Retinal pigment epithelial cell (primary cell): ENCODE results near the gene COA5.
A peak's percentile ranks its signal among the peaks of the same experiment; 100 is the strongest.

Experiments
- DNase-seq: peaks from one replicate; pipeline ENCODE4 v3.0.0-alpha.2; 2010; ENCODE audit warnings: low read depth
- H3K4me3 ChIP-seq: 2 replicates; pipeline ENCODE4 v1.5.1; 2011; ENCODE audit warnings: mild to moderate bottlenecking, low read length, control low read depth, moderate library complexity
- TF ChIP-seq, protein P1 (sequence below): conservative IDR thresholded peaks from 2 replicates; pipeline ENCODE4 v1.5.1; 2011; ENCODE audit warnings: low read depth, low read length, control low read depth, inconsistent platforms

Gene COA5

GRCh38 chr2:98561018-98561417 is 47.3 kb downstream of the COA5 start:
- no peak for DNase-seq
- H3K4me3 ChIP-seq: no peak overlapping the region
- TF ChIP-seq, protein P1, sequence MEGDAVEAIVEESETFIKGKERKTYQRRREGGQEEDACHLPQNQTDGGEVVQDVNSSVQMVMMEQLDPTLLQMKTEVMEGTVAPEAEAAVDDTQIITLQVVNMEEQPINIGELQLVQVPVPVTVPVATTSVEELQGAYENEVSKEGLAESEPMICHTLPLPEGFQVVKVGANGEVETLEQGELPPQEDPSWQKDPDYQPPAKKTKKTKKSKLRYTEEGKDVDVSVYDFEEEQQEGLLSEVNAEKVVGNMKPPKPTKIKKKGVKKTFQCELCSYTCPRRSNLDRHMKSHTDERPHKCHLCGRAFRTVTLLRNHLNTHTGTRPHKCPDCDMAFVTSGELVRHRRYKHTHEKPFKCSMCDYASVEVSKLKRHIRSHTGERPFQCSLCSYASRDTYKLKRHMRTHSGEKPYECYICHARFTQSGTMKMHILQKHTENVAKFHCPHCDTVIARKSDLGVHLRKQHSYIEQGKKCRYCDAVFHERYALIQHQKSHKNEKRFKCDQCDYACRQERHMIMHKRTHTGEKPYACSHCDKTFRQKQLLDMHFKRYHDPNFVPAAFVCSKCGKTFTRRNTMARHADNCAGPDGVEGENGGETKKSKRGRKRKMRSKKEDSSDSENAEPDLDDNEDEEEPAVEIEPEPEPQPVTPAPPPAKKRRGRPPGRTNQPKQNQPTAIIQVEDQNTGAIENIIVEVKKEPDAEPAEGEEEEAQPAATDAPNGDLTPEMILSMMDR: no peak

DNA sequence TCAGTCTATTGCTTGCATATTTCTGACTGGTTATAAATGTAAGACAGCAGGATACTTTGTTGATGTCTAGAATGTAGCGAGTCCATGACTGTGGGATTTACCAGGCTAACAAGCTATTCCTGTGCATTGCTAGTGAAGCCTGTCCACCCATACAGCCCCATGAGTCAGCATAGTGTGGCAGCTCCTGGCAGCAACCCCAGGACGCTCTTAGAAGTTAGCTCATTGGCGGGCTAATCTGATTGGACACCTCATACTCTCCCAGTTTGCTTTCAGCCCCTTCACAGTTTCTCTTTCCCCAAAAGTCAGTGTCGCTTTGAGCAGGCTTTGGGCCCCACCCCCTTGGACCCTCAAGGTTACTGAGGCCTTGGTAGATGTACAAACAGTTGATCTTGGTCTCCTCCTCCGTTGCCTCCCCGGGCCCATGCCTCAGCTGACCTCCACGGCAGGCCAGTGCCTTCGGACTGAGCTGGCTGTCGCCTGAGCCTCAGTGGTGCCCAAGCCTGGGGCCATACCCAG is 48.0 kb downstream of the COA5 start:
- peak; percentile 84 for DNase-seq
- TF ChIP-seq, protein P1: no peak
- H3K4me3 ChIP-seq: no peak overlapping the region

- DNase-seq: no peak
- TF ChIP-seq, protein P1: no peak
- H3K4me3 ChIP-seq: no peak overlapping the region
Measured at GRCh38 chr2:98559581-98559980, 48.7 kb downstream of the COA5 start.

DNA sequence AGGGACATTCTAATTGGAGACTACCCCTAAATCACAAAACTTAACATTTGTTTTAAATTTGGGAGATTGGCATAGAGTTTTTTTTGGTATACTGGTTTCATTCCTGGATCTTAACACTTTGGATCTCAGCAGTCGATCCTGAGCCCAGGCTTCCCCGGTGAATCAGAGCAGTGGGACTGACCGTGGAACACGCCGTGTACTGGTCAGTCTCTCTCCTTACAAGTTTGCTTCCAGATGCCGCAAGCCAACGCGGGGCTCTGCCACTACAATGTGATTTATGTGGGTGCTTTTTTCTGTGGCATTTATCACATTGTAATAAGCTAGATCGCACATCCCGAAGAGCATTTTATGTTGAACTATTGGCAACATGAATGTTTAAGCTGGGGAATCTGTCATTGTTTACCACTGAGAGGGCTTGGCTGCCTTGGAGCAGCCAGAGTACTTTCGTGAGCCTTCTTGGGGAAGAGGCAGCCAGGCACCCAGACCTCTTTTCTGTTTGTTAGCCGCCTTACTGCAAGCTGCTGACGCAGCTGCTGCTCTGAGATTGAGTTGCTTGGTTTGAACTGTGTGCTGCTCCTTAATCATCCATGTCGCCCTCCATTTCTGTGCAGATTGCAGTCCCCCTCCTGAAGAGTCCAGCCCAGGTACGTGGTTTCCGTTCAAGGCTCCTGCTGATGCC is 49.3 kb downstream of the COA5 start:
- no peak for DNase-seq
- no peak overlapping the region for H3K4me3 ChIP-seq
- TF ChIP-seq, protein P1: no peak

DNA sequence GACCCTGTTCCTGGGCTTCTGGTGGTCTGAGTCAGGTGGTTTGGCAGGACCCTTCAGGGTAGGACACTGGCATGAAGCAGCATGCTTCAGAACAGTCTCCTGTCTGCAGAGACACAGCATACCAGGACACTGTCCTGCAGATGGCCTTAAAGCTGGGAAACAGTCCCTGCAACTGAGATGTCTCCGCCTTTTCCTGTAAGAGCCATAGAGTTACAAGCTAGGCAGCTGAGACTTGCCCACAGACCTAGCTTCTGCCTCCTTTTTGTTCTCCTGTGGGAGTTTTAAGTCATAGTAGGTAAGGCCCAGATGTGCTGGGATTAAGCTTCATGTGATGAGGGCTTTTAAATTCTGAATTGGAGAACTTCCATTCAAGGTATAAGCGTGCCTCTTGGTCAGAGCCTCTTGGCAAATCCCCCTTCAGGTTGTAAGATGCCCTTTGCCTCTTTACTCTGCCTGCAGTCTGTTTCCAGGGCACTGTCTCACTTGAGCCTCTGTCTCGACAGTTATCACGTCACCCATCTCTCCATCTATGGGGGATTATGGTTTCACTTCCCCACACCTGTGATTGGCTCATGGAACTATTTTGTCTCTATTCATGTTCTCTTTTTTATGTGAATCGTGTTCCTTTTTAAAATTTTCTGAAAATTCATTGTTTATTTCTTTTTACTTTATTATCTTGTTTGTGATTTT is 51.8 kb downstream of the COA5 start:
- H3K4me3 ChIP-seq: no peak overlapping the region
- TF ChIP-seq, protein P1: no peak
- DNase-seq: no peak

DNA sequence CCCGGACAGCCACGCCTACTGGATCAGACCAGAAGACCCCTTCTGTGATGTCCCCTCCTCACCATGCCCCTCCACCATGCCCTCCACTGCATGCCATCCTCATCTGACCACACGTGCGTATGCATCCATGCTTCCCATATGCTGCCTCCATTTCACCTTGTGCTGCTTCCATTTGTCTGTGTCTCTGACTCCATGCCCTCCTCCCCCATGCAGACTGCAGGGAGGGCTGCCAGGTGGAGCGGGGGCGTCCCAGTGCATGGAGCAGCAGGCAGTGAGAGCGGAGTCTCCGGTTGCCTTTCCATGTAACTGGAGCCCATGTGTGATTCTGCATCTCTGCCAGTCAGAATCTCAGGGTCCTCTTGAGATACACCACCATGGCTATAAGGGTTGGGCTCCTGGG is 52.6 kb downstream of the COA5 start:
- TF ChIP-seq, protein P1: no peak
- H3K4me3 ChIP-seq: no peak overlapping the region
- no peak for DNase-seq
